GM12878 (cell line): ENCODE measurements around the gene NUBP1. TPM values are rescaled to one million over a fixed set of nuclear protein-coding genes. Genes with fewer than 3 reads are reported as not detected.

Experiments used
- BACH1 ChIP-seq: fragments of 450-650 bp; IDR thresholded peaks from 2 replicates; pipeline ENCODE4 v1.6.1; 2017; ENCODE audit warnings: mild to moderate bottlenecking, borderline replicate concordance
- CUX1 ChIP-seq: IDR thresholded peaks from 2 replicates; pipeline ENCODE4 v1.6.1; 2012; ENCODE audit warnings: improper control_type of control experiment, low read depth, low read length; ENCODE audit not compliant: insufficient replicate concordance
- DPF2 ChIP-seq: fragments of 450-650 bp; IDR thresholded peaks from 2 replicates; pipeline ENCODE4 v1.6.1; 2017; ENCODE audit warnings: mild to moderate bottlenecking
- E2F4 ChIP-seq: IDR thresholded peaks from 2 replicates; pipeline ENCODE4 v1.6.1; 2012; ENCODE audit warnings: low read depth, low read length, improper control_type of control experiment
- MEF2A ChIP-seq: IDR thresholded peaks from 2 replicates; pipeline ENCODE4 v1.6.1; 2011; ENCODE audit warnings: low read depth, mild to moderate bottlenecking, low read length, moderate library complexity; ENCODE audit not compliant: insufficient read depth
- MTA3 ChIP-seq: IDR thresholded peaks from 2 replicates; pipeline ENCODE4 v1.6.1; 2012; ENCODE audit warnings: low read length, inconsistent platforms, borderline replicate concordance
- PAX8 ChIP-seq: fragments of 450-650 bp; IDR thresholded peaks from 2 replicates; pipeline ENCODE4 v1.6.1; 2017; ENCODE audit warnings: mild to moderate bottlenecking, moderate library complexity
- RB1 ChIP-seq: fragments of 450-650 bp; formaldehyde crosslinking; IDR thresholded peaks from 2 replicates; pipeline ENCODE4 v1.6.1; 2017; ENCODE audit warnings: mild to moderate bottlenecking, borderline replicate concordance
- RELA ChIP-seq: fragments of 450-650 bp; IDR thresholded peaks from 2 replicates; pipeline ENCODE4 v1.8.0; 2014; ENCODE audit warnings: borderline replicate concordance; ENCODE audit not compliant: partially characterized antibody
- STAT3 ChIP-seq: IDR thresholded peaks from 2 replicates; pipeline ENCODE4 v1.6.1; 2011; ENCODE audit warnings: low read depth, low read length, improper control_type of control experiment
- TBL1XR1 ChIP-seq: IDR thresholded peaks from 2 replicates; pipeline ENCODE4 v1.6.1; 2012; ENCODE audit warnings: low read depth, low read length, improper control_type of control experiment
- polyA plus RNA-seq, 11 experiments: library from polyadenylated mRNA; depleted of rRNA in 4 of 11; unstranded in 6 of 11; stranded (reverse) in 5 of 11; fragments of >200 nt; fragmentation: Nextera tagmentation in 4 of 11; fragmentation: Illumina TruSeq in 1 of 11; extraction: Ambion mirVana in 4 of 11; extraction: Trizol in 1 of 11; gene quantifications; 1 replicate in 1 of 11; 2 replicates in 10 of 11; pipeline versions ENCODE4 v1.2.1 to v1.2.3, GENCODE V29; 2011 to 2016; ENCODE audit warnings: inconsistent platforms in 2 of 11, missing spikeins in 2 of 11, low read depth in 1 of 11
- total RNA-seq, 4 experiments: library from RNA; depleted of rRNA in 3 of 4; stranded (reverse); fragments of >200 nt in 3 of 4; fragmentation: Illumina TruSeq in 1 of 4; extraction: Trizol in 1 of 4; gene quantifications; 2 replicates each; pipeline versions ENCODE4 v1.2.1 to v1.2.3, GENCODE V29; 2013 to 2021
- TF ChIP-seq, protein P1 (sequence below): IDR thresholded peaks from 2 replicates; pipeline ENCODE4 v1.6.1; 2012; ENCODE audit warnings: low read depth, low read length, improper control_type of control experiment
- TF ChIP-seq, protein P2 (sequence below): fragments of 450-650 bp; IDR thresholded peaks from 2 replicates; pipeline ENCODE4 v1.6.1; 2017; ENCODE audit warnings: mild to moderate bottlenecking, moderate library complexity
- TF ChIP-seq, protein P3 (sequence below): fragments of 450-650 bp; formaldehyde crosslinking; IDR thresholded peaks from 2 replicates; pipeline ENCODE4 v1.5.0; 2022; ENCODE audit warnings: mild to moderate bottlenecking, missing genetic modification characterization

The NUBP1 gene
- total and polyA plus RNA-seq, 10 of the 15 experiments (the other 5 are each of a cell fraction or from before 2014, with no cell fraction given): 31.0 to 74.9 (median 58.3) TPM

DNA sequence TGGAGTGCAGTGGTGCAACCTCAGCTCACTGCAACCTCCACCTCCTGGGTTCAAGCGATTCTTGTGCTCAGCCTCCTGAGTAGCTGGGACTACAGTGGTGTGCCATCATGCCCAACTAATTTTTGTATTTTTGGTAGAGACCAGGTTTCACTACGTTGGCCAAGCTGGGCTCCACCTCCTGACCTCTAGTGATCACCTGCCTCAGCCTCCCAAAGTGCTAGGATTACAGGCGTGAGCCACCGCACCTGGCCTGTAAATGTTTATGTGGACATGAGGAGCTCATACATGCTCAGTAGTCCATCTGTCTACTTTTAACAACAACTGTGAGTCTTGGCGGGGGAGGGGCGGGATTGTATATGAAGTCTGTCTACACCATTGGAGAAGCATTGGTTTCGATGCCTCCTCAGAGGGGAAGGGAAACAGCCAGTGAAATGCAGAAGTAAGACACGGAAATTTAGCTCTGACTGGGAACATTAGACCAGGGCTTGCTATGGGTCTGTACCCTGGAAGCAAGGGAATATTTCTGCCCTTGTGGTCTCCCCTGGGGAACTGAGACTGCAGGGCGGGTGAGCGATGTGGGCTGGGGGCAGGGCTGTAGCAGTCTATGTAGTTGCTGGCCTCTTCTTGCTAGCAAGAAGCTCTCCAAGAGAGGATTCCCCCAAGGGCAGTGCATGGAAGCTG is 9.3 kb downstream of the NUBP1 start (continued):
- TF ChIP-seq MEF2A (0 out of 2 replicates have a peak, but pooled peaks have one; percentile 19), STAT3 (no peak), TBL1XR1 (peak; percentile 70; the same call in 1 of the 2 replicates), BACH1 (no peak), MTA3 (peak; percentile 86; the same call in 1 of the 2 replicates), RELA (no peak), CUX1 (peak; percentile 28), E2F4 (no peak), PAX8 (no peak), RB1 (peak; percentile 74; the same call in 1 of the 2 replicates), DPF2 (peak; percentile 76; the same call in 1 of the 2 replicates)
- TF ChIP-seq, protein P1, sequence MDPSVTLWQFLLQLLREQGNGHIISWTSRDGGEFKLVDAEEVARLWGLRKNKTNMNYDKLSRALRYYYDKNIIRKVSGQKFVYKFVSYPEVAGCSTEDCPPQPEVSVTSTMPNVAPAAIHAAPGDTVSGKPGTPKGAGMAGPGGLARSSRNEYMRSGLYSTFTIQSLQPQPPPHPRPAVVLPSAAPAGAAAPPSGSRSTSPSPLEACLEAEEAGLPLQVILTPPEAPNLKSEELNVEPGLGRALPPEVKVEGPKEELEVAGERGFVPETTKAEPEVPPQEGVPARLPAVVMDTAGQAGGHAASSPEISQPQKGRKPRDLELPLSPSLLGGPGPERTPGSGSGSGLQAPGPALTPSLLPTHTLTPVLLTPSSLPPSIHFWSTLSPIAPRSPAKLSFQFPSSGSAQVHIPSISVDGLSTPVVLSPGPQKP: no peak
- TF ChIP-seq, protein P2, sequence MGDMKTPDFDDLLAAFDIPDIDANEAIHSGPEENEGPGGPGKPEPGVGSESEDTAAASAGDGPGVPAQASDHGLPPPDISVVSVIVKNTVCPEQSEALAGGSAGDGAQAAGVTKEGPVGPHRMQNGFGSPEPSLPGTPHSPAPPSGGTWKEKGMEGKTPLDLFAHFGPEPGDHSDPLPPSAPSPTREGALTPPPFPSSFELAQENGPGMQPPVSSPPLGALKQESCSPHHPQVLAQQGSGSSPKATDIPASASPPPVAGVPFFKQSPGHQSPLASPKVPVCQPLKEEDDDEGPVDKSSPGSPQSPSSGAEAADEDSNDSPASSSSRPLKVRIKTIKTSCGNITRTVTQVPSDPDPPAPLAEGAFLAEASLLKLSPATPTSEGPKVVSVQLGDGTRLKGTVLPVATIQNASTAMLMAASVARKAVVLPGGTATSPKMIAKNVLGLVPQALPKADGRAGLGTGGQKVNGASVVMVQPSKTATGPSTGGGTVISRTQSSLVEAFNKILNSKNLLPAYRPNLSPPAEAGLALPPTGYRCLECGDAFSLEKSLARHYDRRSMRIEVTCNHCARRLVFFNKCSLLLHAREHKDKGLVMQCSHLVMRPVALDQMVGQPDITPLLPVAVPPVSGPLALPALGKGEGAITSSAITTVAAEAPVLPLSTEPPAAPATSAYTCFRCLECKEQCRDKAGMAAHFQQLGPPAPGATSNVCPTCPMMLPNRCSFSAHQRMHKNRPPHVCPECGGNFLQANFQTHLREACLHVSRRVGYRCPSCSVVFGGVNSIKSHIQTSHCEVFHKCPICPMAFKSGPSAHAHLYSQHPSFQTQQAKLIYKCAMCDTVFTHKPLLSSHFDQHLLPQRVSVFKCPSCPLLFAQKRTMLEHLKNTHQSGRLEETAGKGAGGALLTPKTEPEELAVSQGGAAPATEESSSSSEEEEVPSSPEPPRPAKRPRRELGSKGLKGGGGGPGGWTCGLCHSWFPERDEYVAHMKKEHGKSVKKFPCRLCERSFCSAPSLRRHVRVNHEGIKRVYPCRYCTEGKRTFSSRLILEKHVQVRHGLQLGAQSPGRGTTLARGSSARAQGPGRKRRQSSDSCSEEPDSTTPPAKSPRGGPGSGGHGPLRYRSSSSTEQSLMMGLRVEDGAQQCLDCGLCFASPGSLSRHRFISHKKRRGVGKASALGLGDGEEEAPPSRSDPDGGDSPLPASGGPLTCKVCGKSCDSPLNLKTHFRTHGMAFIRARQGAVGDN: peak; percentile 80
- TF ChIP-seq, protein P3, sequence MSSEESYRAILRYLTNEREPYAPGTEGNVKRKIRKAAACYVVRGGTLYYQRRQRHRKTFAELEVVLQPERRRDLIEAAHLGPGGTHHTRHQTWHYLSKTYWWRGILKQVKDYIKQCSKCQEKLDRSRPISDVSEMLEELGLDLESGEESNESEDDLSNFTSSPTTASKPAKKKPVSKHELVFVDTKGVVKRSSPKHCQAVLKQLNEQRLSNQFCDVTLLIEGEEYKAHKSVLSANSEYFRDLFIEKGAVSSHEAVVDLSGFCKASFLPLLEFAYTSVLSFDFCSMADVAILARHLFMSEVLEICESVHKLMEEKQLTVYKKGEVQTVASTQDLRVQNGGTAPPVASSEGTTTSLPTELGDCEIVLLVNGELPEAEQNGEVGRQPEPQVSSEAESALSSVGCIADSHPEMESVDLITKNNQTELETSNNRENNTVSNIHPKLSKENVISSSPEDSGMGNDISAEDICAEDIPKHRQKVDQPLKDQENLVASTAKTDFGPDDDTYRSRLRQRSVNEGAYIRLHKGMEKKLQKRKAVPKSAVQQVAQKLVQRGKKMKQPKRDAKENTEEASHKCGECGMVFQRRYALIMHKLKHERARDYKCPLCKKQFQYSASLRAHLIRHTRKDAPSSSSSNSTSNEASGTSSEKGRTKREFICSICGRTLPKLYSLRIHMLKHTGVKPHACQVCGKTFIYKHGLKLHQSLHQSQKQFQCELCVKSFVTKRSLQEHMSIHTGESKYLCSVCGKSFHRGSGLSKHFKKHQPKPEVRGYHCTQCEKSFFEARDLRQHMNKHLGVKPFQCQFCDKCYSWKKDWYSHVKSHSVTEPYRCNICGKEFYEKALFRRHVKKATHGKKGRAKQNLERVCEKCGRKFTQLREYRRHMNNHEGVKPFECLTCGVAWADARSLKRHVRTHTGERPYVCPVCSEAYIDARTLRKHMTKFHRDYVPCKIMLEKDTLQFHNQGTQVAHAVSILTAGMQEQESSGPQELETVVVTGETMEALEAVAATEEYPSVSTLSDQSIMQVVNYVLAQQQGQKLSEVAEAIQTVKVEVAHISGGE: no peak
